Measurements from ENCODE around the gene GALNT2. TPM values are rescaled to one million over a fixed set of nuclear protein-coding genes. Genes with fewer than 3 reads are reported as not detected.

Gene GALNT2
- total RNA-seq, 1 experiment from 2014 or later: 62.2 TPM

GRCh38 chr1:230226007-230226800, 159.2 kb downstream of the GALNT2 start:
- Mint-ChIP-seq H3K27ac (ENCODE audit: unreplicated experiment) (no peak overlapping the region), H3K36me3 (ENCODE audit: insufficient read depth, unreplicated experiment) (peaks cover 6% of the 10 kb centered on the region), H3K9me3 (ENCODE audit: unreplicated experiment) (no peaks in the 10 kb centered on the region), H3K27me3 (ENCODE audit: insufficient read depth, unreplicated experiment) (no peaks in the 10 kb centered on the region), H3K4me3 (ENCODE audit: unreplicated experiment) (no peak overlapping the region), H3K4me1 (ENCODE audit: low read depth, unreplicated experiment) (no peaks in the 10 kb centered on the region)
- no TSS peak for BruUV-seq (replicated peaks)
- Histone ChIP-seq H3K4me1 (no peaks in the 10 kb centered on the region), H3K4me3 (ENCODE audit: low read depth, low read length) (no peak overlapping the region), H3K9me3 (no peaks in the 10 kb centered on the region), H3K36me3 (ENCODE audit: control insufficient read depth, insufficient read depth, low read length) (no peaks in the 10 kb centered on the region), H3K27me3 (replicated peaks; ENCODE audit: control insufficient read depth, insufficient read depth, low read length) (no peaks in the 10 kb centered on the region)
- DNase-seq: no peak
- TF ChIP-seq CTCF (IDR thresholded peaks at IDR 0.05; ENCODE audit: insufficient read depth in 1 of 2, low read depth in 1 of 2, low read length in 1 of 2, severe bottlenecking in 1 of 2, unreplicated experiment in 1 of 2): no peak
- ChIA-PET CTCF (no interaction called here), POLR2A (no interaction called here)
- intact Hi-C loops (cut with micrococcal nuclease; ENCODE audit: unreplicated experiment): no loop called here

- no peak for TF ChIP-seq CTCF (IDR thresholded peaks at IDR 0.05; ENCODE audit: insufficient read depth in 1 of 2, low read depth in 1 of 2, low read length in 1 of 2, severe bottlenecking in 1 of 2, unreplicated experiment in 1 of 2)
- H3K9me3 ChIP-seq: no peaks in the 10 kb centered on the region
- H3K4me3 Mint-ChIP-seq (ENCODE audit: unreplicated experiment): no peak overlapping the region
- no TSS peak for BruUV-seq (replicated peaks)
- H3K36me3 ChIP-seq (ENCODE audit: control insufficient read depth, insufficient read depth, low read length): no peaks in the 10 kb centered on the region
- no peaks in the 10 kb centered on the region for H3K9me3 Mint-ChIP-seq (ENCODE audit: unreplicated experiment)
- no peak overlapping the region for H3K27ac Mint-ChIP-seq (ENCODE audit: unreplicated experiment)
- intact Hi-C loops (cut with micrococcal nuclease; ENCODE audit: unreplicated experiment): no loop called here
- H3K36me3 Mint-ChIP-seq (ENCODE audit: insufficient read depth, unreplicated experiment): peaks cover 6% of the 10 kb centered on the region
- no peaks in the 10 kb centered on the region for H3K27me3 Mint-ChIP-seq (ENCODE audit: insufficient read depth, unreplicated experiment)
- DNase-seq: no peak
- H3K4me1 ChIP-seq: no peaks in the 10 kb centered on the region
- POLR2A ChIA-PET: no interaction called here
- H3K27me3 ChIP-seq (replicated peaks; ENCODE audit: control insufficient read depth, insufficient read depth, low read length): no peaks in the 10 kb centered on the region
- no peaks in the 10 kb centered on the region for H3K4me1 Mint-ChIP-seq (ENCODE audit: low read depth, unreplicated experiment)
- CTCF ChIA-PET: no interaction called here
- H3K4me3 ChIP-seq (ENCODE audit: low read depth, low read length): no peak overlapping the region
Observed at GRCh38 chr1:230226814-230227213, 159.8 kb downstream of the GALNT2 start.

- Mint-ChIP-seq H3K9me3 (ENCODE audit: unreplicated experiment) (no peaks in the 10 kb centered on the region), H3K4me3 (ENCODE audit: unreplicated experiment) (no peak overlapping the region), H3K36me3 (ENCODE audit: insufficient read depth, unreplicated experiment) (peaks cover 1% of the 10 kb centered on the region), H3K27me3 (ENCODE audit: insufficient read depth, unreplicated experiment) (no peaks in the 10 kb centered on the region), H3K4me1 (ENCODE audit: low read depth, unreplicated experiment) (no peaks in the 10 kb centered on the region), H3K27ac (ENCODE audit: unreplicated experiment) (no peak overlapping the region)
- intact Hi-C loops (cut with micrococcal nuclease; ENCODE audit: unreplicated experiment): no loop called here
- H3K9me3 ChIP-seq: no peaks in the 10 kb centered on the region
- no TSS peak for BruUV-seq (replicated peaks)
- H3K27me3 ChIP-seq (replicated peaks; ENCODE audit: control insufficient read depth, insufficient read depth, low read length): no peaks in the 10 kb centered on the region
- TF ChIP-seq CTCF (IDR thresholded peaks at IDR 0.05; ENCODE audit: insufficient read depth in 1 of 2, low read depth in 1 of 2, low read length in 1 of 2, severe bottlenecking in 1 of 2, unreplicated experiment in 1 of 2): no peak
- ChIA-PET CTCF (interaction anchor here (0.8 kb wide), 1 partner anchor 217 kb away, joined by 4 read pairs; no protein-coding TSS in a partner anchor), POLR2A (no interaction called here)
- H3K4me3 ChIP-seq (ENCODE audit: low read depth, low read length): no peak overlapping the region
- H3K36me3 ChIP-seq (ENCODE audit: control insufficient read depth, insufficient read depth, low read length): no peaks in the 10 kb centered on the region
- no peak for DNase-seq
- no peaks in the 10 kb centered on the region for H3K4me1 ChIP-seq
Observed at GRCh38 chr1:230228236-230228897, 161.3 kb downstream of the GALNT2 start.
